ENCODE data around the gene UCN.
"Not testable (repeated sequence)": the region's sequence is repeated elsewhere in the genome, so short reads cannot be mapped to it uniquely, and the experiment has no call there.

The UCN gene

DNA sequence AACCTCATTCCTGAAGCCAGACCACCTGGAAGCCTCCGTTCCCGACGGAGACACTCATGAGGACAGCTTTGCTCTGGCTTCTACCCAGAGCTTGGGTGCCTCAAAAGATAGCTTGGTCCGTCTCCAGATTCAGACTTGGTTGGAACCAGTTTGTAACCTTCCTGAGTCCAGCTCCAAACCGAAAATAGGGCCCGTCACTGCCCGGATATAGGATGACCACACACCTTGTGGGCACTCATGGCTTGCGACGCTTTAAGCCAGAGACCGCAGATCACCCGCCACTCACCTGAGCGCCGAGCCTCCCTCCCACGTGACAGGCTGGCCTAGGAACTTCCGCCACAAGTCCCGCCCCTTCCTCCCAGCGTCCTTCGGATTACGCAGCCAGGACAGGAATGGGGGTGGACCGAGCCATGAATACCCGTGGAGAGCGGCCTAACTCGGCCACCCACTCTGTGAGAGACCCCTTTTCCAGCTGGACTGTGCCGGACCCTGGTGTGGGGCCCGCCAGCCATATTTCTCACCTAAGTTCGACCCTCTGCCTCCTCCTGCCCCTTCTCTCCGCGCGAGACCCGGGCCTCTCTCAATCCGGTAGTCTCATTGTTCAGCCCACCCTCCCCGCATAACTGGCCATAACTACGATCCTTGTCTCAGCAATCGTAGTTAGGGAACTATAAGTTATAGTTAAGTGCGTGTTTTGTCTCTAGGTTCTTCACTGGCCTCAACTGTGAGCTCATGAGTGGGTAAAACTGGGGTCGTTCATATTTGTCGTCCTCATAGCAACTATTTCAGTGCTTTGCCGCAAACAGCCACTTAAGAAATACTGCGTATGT is 14.7 kb upstream of the UCN start, which contains the start of gene MPV17:
TSS of gene MPV17 (minus strand) at position 332 of the 830 bp plus-strand sequence. CDS start 580 bp downstream, outside the sequence.
- Mint-ChIP-seq H3K4me3 (peak within 1 kb of the TSS; percentile 99), H3K4me1 (peaks cover 20% of the 10 kb centered on the region)
- peak; percentile 97 for ATAC-seq

DNA sequence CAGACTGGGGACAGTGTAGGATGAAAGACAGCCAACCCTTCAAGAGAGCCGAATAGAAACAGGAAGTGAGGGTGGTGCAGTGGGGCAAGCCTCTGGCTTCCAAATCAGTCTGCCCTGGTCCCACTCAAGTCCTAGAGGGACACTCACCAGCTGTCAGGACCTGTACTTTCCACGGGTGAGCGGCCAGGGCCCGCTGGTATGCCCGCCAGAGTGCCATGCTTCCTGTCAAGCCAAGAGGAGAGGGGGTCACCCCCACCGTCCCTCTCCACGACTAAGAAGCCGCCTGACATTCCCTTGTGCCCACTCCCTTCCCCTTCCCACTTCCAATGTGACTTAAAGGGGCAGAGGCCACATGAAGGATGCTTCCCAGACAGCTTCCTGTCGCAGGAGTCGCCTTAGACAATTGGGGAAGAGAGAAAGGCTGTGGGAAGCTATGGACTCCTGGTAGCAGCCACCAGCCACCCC is 14.1 kb upstream of the UCN start:
- Mint-ChIP-seq H3K4me1 (peaks cover 20% of the 10 kb centered on the region), H3K27ac (peak overlapping the region; percentile 99), H3K4me3 (peak overlapping the region; percentile 99), H3K36me3 (peaks cover 19% of the 10 kb centered on the region), H3K9me3 (no peaks in the 10 kb centered on the region)
- peak in 1 of 2 donors; percentile 60 for DNase-seq (ENCODE audit: low spot score in 2 of 2)
- ATAC-seq, result peak; percentile 38

More for the DNA sequence above, 14.7 kb upstream of the UCN start, which contains the start of gene MPV17:
- peak; percentile 63 to 90 for DNase-seq (ENCODE audit: low spot score in 2 of 2)
- peak within 1 kb of the TSS; percentile 99 for H3K27ac Mint-ChIP-seq
- no peaks in the 10 kb centered on the region for H3K9me3 Mint-ChIP-seq
- H3K36me3 Mint-ChIP-seq, result peaks cover 25% of the 10 kb centered on the region

DNA sequence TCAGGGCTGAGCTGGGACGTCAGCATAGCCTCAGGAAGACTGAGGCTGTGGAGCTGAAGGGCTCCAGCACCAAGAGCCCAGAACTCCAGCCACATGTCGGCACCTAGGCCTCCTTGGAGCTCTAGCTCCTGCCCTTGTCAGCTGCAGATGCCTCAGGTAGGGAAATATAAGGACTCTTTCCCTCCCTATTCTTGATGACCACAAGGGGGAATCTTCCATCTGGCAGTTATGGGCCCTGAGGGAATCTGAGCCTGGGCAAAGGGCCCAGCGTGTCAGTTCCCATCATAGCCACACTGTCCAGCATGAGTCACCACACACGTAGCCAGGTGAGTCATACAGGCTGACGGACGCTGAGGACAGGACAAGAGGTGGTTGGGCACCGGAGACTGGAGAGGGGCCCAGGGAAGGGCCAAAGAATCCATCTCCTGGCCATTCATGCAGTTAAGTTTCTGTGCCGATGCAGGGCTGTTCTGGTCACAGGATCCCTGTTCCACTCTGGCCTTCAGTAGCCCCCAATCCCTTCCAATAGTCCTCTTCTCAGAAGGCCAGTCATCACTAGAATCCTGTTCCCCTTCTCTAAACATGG is 12.8 kb upstream of the UCN start:
- peaks cover 20% of the 10 kb centered on the region for H3K4me1 Mint-ChIP-seq
- no peak overlapping the region for H3K27ac Mint-ChIP-seq
- no peak for ATAC-seq
- peaks cover 6% of the 10 kb centered on the region for H3K36me3 Mint-ChIP-seq
- H3K9me3 Mint-ChIP-seq, result no peaks in the 10 kb centered on the region
- DNase-seq (ENCODE audit: low spot score in 2 of 2), result no peak
- H3K4me3 Mint-ChIP-seq, result peak overlapping the region; percentile 99

DNA sequence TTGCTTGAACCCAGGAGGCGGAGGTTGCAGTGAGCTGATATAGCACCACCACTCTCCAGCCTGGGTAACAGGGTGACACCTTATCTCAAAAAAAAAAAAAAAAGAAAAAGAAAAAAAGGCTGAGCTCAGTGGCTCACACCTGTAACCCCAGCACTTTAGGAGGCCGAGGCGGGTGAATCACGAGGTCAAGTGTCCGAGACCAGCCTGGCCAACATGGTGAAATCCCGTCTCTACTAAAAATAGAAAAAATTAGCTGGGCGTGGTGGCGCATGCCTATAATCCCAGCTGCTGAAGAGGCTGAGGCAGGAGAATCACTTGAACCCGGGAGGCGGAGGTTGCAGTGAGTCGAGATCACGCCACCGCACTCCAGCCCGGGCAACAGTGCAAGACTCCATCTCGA is 11.6 kb upstream of the UCN start:
- H3K27ac Mint-ChIP-seq; ATAC-seq; H3K36me3 Mint-ChIP-seq; H3K4me3 Mint-ChIP-seq; H3K9me3 Mint-ChIP-seq; DNase-seq (ENCODE audit: low spot score in 2 of 2): not testable (repeated sequence)
- peaks cover 23% of the 10 kb centered on the region for H3K4me1 Mint-ChIP-seq

DNA sequence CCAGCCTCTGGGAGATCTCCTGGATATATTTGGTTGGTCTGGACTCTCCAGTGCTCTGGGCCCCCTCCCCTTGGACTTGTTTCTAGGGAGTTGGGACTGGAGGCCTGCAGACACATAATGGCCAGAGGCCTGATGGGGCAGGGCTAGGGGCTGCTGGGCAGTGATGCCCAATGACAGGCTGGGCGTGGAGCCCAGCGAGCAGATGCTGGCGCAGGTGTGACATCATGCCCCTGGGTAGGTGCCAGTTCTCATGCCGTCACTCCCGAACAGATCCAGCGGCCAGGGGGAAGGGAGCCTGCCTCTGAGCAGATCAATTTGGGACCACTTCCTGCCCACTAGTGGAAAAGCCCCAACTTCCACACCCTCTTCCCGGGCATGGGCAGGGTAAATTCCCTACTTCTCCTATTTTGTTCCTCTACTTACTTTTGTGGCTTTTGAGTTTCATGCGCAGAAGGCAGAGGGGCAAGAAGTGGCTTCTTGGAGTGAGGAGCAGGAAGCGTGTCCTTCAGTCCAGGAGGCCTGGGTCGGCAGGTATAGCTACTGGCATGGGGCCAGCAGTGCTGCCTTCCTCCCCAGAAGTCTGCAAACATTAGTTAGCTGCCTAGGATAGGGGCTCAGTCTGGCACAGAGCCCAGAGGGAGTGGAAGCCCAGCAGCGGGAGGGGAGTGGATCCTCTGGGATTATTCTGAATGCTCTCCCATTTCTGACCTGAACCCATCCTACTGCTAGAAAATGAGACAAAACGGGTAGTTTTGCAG is 8.6 kb upstream of the UCN start:
- H3K36me3 Mint-ChIP-seq, result no peaks in the 10 kb centered on the region
- DNase-seq (ENCODE audit: low spot score in 2 of 2) (no peak), ATAC-seq (no peak)
- H3K27ac Mint-ChIP-seq, result no peak overlapping the region
- H3K4me3 Mint-ChIP-seq, result no peak overlapping the region
- H3K9me3 Mint-ChIP-seq, result no peaks in the 10 kb centered on the region
- peaks cover 15% of the 10 kb centered on the region for H3K4me1 Mint-ChIP-seq

DNA sequence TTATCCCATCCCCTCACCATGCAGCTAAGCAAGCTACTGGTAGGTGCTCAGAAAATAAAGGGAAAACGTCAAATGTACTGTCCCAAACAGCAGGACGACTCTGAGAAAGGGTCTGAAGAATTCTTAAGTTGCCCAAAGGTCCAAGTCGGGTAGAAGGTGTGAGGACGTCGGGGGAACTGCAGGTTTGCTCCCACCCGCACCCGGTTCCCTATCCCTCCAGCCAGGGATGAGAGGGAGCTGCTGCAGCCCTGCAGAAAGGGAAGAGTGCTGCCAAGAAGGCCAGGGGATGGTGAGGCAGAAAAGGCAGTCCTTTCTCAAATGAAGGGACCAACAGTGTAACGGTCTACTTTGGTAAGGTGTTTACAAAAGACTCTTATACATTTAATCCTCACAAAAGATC is 6.9 kb upstream of the UCN start:
- H3K27ac Mint-ChIP-seq, result no peak overlapping the region
- H3K9me3 Mint-ChIP-seq, result no peaks in the 10 kb centered on the region
- ATAC-seq (no peak), DNase-seq (ENCODE audit: low spot score in 2 of 2) (no peak)
- H3K36me3 Mint-ChIP-seq, result peaks cover 17% of the 10 kb centered on the region
- peaks cover 8% of the 10 kb centered on the region for H3K4me1 Mint-ChIP-seq
- no peak overlapping the region for H3K4me3 Mint-ChIP-seq

DNA sequence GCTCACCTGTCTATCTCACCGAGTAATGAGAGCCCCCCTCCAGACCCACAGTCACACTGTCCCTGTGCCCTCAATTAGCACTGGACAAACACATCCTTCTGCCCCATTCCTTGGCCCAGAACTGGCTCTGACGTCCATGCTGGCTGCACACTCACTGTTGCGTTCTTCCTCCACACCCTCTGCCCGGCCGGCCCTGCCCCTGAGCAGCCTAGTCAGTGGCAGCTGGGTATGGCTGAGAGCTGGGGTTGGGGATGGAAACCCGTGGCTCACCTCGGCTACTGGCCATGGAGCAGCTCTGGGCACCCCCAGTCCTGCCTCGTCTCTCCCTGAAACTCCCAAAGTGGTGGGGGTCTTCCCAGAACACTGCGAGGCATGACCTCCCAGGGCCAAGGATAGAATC is 6.5 kb upstream of the UCN start:
- no peak for ATAC-seq
- peaks cover 19% of the 10 kb centered on the region for H3K36me3 Mint-ChIP-seq
- no peak overlapping the region for H3K27ac Mint-ChIP-seq
- no peak overlapping the region for H3K4me3 Mint-ChIP-seq
- H3K4me1 Mint-ChIP-seq, result peaks cover 8% of the 10 kb centered on the region
- no peaks in the 10 kb centered on the region for H3K9me3 Mint-ChIP-seq
- no peak for DNase-seq (ENCODE audit: low spot score in 2 of 2)

DNA sequence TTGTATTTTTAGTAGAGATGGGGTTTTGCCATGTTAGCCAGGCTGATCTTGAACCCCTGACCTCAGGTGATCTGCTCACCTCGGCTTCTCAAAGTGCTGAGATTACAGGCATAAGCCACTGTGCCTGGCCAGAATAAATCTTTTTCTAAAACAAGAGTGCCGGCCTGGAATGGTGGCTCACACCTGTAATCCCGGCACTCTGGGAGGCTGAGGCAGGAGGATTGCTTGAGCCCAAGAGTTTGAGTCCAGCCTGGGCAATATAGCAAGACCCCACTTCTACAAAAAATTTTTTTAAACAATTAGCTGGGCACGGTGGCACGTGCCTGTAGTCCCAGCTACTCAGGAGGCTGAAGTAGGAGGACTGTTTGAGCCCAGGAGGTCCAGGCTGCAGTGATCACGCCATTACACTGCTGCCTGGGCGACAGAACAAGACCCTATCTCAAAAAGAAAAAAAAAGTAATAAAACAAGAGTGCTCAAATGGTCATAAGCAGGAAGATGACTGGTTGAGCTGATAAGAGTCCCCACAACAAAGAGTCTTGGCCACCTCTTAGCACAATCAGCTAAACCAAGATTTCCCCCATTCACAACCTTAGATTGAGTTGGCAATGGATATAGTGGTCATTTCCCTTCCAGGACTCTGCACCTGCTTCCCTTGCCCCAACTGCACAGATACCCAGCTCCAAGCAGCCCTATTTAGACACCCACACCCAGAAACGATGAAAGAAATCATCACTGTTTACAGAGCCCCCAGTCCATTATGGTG is 5.8 kb upstream of the UCN start:
- ATAC-seq, result no peak
- Mint-ChIP-seq H3K9me3 (no peaks in the 10 kb centered on the region), H3K4me3 (no peak overlapping the region), H3K27ac (no peak overlapping the region), H3K4me1 (peaks cover 8% of the 10 kb centered on the region), H3K36me3 (peaks cover 19% of the 10 kb centered on the region)
- DNase-seq (ENCODE audit: low spot score in 2 of 2), result no peak

DNA sequence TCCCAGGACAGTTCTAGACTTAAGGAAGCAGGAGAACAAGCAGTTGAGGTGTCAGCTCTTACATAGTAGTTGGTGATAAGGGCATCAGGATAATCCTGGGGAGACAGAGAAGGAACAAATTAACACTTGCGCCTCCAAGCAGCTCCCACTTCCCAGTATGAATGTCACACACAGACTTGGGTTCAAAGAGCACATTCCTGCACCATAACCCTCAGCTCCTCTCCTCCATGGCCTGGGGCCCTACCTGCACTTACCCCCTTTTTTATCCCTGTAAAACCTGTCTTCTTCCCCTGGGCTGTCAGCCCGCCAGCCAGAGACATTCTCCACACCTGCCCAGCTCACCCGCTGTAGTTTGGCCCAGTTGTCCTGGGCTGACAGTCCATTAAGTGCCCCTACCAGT is 3.9 kb upstream of the UCN start:
- ATAC-seq (no peak), DNase-seq (ENCODE audit: low spot score in 2 of 2) (no peak)
- Mint-ChIP-seq H3K4me3 (no peak overlapping the region), H3K27ac (no peak overlapping the region), H3K36me3 (peaks cover 19% of the 10 kb centered on the region), H3K9me3 (no peaks in the 10 kb centered on the region), H3K4me1 (peaks cover 8% of the 10 kb centered on the region)

DNA sequence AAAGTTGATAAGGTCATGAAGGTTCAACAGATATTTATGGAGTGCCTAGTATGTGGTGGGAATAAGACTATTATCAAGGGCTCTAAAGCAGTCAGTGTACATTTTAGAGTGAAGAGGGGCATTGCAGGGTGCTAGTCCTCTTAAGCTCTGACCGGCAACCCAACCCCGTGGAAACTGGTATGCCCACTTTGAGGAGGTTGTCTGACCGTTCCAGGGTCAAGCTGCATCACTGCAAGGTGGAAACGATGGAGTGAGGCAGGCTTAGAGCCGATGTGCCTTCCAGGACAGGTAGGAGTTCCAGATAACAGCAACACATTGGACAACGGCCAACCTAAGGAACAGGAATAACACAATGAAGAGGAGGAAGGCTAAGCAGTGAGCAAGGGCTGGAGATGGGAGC is 1.4 kb upstream of the UCN start:
- DNase-seq (ENCODE audit: low spot score in 2 of 2), result no peak
- no peaks in the 10 kb centered on the region for H3K9me3 Mint-ChIP-seq
- peaks cover 15% of the 10 kb centered on the region for H3K4me1 Mint-ChIP-seq
- peaks cover 19% of the 10 kb centered on the region for H3K36me3 Mint-ChIP-seq
- no peak overlapping the region for H3K27ac Mint-ChIP-seq
- H3K4me3 Mint-ChIP-seq, result no peak overlapping the region
- no peak for ATAC-seq

DNA sequence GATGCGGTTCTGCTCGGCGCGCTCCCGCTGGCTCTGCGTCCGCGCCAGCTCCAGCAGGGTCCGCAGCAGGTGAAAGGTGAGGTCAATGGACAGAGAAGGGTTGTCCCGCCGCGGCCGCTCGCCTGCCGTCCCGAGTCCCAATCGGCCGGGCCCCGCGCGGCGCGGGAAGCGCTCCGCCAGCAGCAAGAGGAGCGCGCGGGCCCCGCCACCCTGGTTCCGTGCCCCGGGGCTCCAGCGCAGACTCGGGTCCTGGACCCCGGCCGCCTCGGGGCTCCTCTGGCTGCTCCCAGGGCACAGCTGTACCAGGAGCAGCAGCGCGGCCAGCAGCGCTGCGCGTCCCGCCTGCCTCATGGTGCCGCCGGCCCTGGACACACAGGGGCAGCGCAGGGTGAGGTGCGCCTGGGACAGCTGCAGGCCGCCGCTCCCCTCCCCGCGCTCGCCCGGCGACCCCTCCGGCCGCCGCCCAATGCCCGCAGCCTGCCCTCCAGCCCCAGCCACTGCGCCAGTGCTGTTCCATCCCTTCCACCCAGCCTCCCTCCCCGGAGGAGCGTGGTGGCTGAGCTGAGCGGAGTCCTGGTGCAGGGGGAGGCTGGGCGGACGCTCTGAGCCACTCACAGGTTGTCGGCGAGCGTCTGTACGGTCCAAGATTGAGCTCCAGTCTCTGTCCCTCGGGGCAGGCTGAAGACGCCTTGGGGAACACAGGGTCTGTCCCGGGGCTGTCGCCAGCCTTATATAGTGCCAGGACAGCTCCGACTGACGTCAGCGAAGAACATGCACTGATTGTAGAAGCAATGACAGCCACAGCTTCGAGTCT is 493 bp downstream of the UCN start:
- Mint-ChIP-seq H3K4me1 (peaks cover 12% of the 10 kb centered on the region), H3K36me3 (peaks cover 19% of the 10 kb centered on the region), H3K9me3 (no peaks in the 10 kb centered on the region), H3K4me3 (peak overlapping the region; percentile 55), H3K27ac (no peak overlapping the region)
- no peak for ATAC-seq
- no peak for DNase-seq (ENCODE audit: low spot score in 2 of 2)

DNA sequence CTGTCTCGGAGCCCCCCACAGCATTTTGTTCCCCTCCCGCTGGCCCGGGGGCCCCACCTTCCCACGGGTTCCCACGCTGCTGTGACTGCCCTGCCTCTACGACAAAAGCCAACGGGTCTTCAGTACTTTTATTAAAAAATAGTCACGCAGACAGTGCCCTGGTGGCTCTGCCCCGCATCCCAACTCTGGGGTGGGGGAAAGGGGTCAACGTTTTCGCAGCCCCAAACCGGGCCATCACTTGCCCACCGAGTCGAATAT is 1.0 kb downstream of the UCN start:
- no peak for ATAC-seq
- no peaks in the 10 kb centered on the region for H3K9me3 Mint-ChIP-seq
- H3K27ac Mint-ChIP-seq, result no peak overlapping the region
- H3K4me3 Mint-ChIP-seq, result peak overlapping the region; percentile 55
- no peak for DNase-seq (ENCODE audit: low spot score in 2 of 2)
- peaks cover 12% of the 10 kb centered on the region for H3K4me1 Mint-ChIP-seq
- peaks cover 19% of the 10 kb centered on the region for H3K36me3 Mint-ChIP-seq

DNA sequence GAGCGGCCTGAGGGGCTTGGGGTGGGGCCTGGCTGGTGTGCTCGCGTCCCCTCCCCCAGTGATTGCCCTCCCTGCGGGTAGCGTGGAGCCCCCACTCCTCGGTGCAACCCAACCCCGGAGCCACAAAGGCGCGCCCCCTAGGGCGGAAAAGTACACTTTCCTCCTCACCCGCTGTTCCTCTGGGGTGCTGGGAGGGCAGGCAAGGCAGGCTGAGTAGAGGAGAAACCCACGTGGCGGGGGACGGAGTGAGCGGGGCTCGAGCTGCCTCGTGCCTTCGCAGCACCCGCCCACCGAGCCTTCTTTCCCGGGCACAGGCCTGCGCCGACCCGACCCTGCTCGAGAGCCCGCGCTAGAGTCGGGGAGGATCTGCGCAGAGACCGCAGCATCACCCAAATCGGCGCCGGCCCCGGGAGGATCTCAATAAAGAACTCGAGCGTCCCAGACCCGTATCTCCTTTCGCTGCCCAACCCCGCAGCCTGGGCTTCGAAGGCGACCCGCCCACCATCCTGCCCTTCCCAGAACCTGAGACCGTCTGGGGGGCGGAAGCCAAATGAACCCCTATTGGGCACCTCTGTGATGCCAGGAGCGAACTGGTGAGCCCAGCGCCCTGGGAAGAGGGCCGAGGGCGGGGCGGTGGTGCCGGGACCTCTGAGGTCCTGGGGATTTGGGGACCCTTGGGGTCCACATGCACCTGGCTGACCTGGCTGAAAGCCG is 1.5 kb downstream of the UCN start:
- Mint-ChIP-seq H3K27ac (no peak overlapping the region), H3K36me3 (peaks cover 18% of the 10 kb centered on the region), H3K9me3 (no peaks in the 10 kb centered on the region), H3K4me3 (peak overlapping the region; percentile 55), H3K4me1 (peaks cover 12% of the 10 kb centered on the region)
- ATAC-seq (peak; percentile 61), DNase-seq (ENCODE audit: low spot score in 2 of 2) (peak; percentile 15 to 63)

DNA sequence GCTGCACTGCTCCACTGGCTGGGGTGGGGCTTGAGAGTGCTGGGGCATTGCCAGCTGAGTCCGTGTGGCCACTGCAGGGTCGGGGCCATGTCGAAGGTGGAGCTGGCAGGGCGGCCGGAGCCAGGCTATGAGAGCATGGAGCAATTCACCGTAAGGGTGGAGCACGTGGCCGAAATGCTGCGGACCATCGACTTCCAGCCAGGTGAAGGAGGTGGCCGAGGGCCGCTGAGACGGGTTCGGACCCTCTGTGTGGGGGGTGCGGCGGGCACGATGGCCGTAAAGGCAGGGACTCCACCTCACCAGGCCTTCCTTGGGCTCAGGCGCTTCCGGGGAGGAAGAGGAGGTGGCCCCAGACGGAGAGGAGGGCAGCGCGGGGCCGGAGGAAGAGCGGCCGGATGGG is 2.1 kb downstream of the UCN start:
- ATAC-seq, result peak; percentile 36

More for the DNA sequence above, 2.1 kb downstream of the UCN start:
- Mint-ChIP-seq H3K9me3 (no peaks in the 10 kb centered on the region), H3K36me3 (peaks cover 12% of the 10 kb centered on the region), H3K27ac (no peak overlapping the region), H3K4me1 (peaks cover 12% of the 10 kb centered on the region), H3K4me3 (peak overlapping the region; percentile 55)
- DNase-seq (ENCODE audit: low spot score in 2 of 2), result no peak
